CD8-positive, alpha-beta memory T cell (primary cell): ENCODE measurements around the gene SIGLEC1. TPM values are rescaled to one million over a fixed set of nuclear protein-coding genes. Genes with fewer than 3 reads are reported as not detected.
A peak's percentile ranks its signal among the peaks of the same experiment; 100 is the strongest.

Experiments used
- CTCF ChIA-PET: fragments of 350-600 bp; sonication (Branson Sonifier 250); formaldehyde crosslinking; loops from one replicate; lab custom pipeline; 2021; ENCODE audit warnings: antibody characterized with exemption; lab: Charles Lee
- POLR2A ChIA-PET: fragments of 350-600 bp; sonication (Branson Sonifier 250); formaldehyde crosslinking; loops from one replicate; lab custom pipeline; 2021; ENCODE audit warnings: antibody characterized with exemption; lab: Charles Lee
- DNase-seq, 5 donors: peaks; one replicate each; pipeline versions ENCODE4 v3.0.0 to v3.0.0-alpha.2; 2020 to 2022; ENCODE audit warnings: mixed read lengths in 1 of 5
- H3K27ac ChIP-seq: one replicate; pipeline ENCODE4 v1.7.0; 2013; ENCODE audit warnings: low read depth, mild to moderate bottlenecking, low read length, moderate library complexity
- H3K27me3 ChIP-seq: 2 replicates; pipeline ENCODE4 v1.7.0; 2013; ENCODE audit warnings: low read length, mild to moderate bottlenecking; ENCODE audit not compliant: insufficient read depth, poor library complexity, severe bottlenecking
- H3K36me3 ChIP-seq: 2 replicates; pipeline ENCODE4 v1.7.0; 2013; ENCODE audit warnings: mild to moderate bottlenecking, low read length, moderate library complexity; ENCODE audit not compliant: insufficient read depth
- H3K4me1 ChIP-seq: 2 replicates; pipeline ENCODE4 v1.7.0; 2013; ENCODE audit warnings: mild to moderate bottlenecking, low read length, moderate library complexity; ENCODE audit not compliant: insufficient read depth
- H3K4me3 ChIP-seq: 2 replicates; pipeline ENCODE4 v1.7.0; 2013; ENCODE audit warnings: mild to moderate bottlenecking, low read length
- H3K9me3 ChIP-seq: 2 replicates; pipeline ENCODE4 v1.7.0; 2013; ENCODE audit warnings: mild to moderate bottlenecking, low read length
- H3K27ac Mint-ChIP-seq, 8 donors: one replicate each; pipeline ENCODE4 v1.8.0; 2020 to 2021; ENCODE audit warnings: mixed read lengths in 8 of 8, mild to moderate bottlenecking in 6 of 8, inconsistent platforms in 3 of 8, moderate library complexity in 3 of 8
- H3K27me3 Mint-ChIP-seq, 2 donors: one replicate each; pipeline ENCODE4 v1.8.0; 2020 to 2021; ENCODE audit warnings: mixed read lengths in 2 of 2, mild to moderate bottlenecking in 1 of 2, moderate library complexity in 1 of 2
- H3K36me3 Mint-ChIP-seq, 3 donors: one replicate each; pipeline ENCODE4 v1.8.0; 2020 to 2021; ENCODE audit warnings: mixed read lengths in 3 of 3, inconsistent platforms in 1 of 3, mild to moderate bottlenecking in 1 of 3
- H3K4me1 Mint-ChIP-seq, 3 donors: one replicate each; pipeline ENCODE4 v1.8.0; 2020 to 2021; ENCODE audit warnings: mixed read lengths in 3 of 3, inconsistent platforms in 1 of 3, mild to moderate bottlenecking in 1 of 3
- H3K4me3 Mint-ChIP-seq, 7 donors: one replicate each; pipeline ENCODE4 v1.8.0; 2020 to 2021; ENCODE audit warnings: mixed read lengths in 7 of 7, mild to moderate bottlenecking in 6 of 7, moderate library complexity in 4 of 7, inconsistent platforms in 2 of 7
- H3K9me3 Mint-ChIP-seq, 5 donors: one replicate each; pipeline ENCODE4 v1.8.0; 2020 to 2022; ENCODE audit warnings: mixed read lengths in 5 of 5, mild to moderate bottlenecking in 3 of 5, moderate library complexity in 2 of 5, inconsistent platforms in 1 of 5
- polyA plus RNA-seq: library from polyadenylated mRNA; unstranded; fragments of 300-500 nt; fragmentation: Illumina TruSeq; gene quantifications from one replicate; pipeline ENCODE4 v1.2.3, GENCODE V29; 2021
- total RNA-seq, 2 experiments: library from RNA; stranded (reverse); gene quantifications; one replicate each; pipeline ENCODE4 v1.2.3, GENCODE V29; 2021

Gene SIGLEC1
- total and polyA plus RNA-seq, 3 experiments from 2014 or later, result 0.18 to 0.24 TPM; not detected in 1

- H3K27me3 ChIP-seq, result no peaks in the 10 kb centered on the region
- no peaks in the 10 kb centered on the region for H3K36me3 ChIP-seq
- no peak overlapping the region for H3K4me3 ChIP-seq
- no peak overlapping the region for H3K27ac ChIP-seq
- POLR2A ChIA-PET, result interaction anchor here (1.2 kb wide), 1 partner anchor 13 kb away, joined by 6 read pairs; the partner anchor contains the start of gene ADISSP
- H3K27me3 Mint-ChIP-seq, result no peaks in the 10 kb centered on the region
- CTCF ChIA-PET, result interaction anchor here (1.1 to 3.7 kb wide), 4 partner anchors 13 to 100 kb away, joined by 3 to 16 read pairs (median 6); partner anchors contain the start of gene ADISSP
- no peak for DNase-seq
- H3K4me3 Mint-ChIP-seq, result no peak overlapping the region
- no peaks in the 10 kb centered on the region for H3K9me3 Mint-ChIP-seq
- no peaks in the 10 kb centered on the region for H3K4me1 ChIP-seq
- H3K4me1 Mint-ChIP-seq, result peaks cover 6 to 18% (median 11%) of the 10 kb centered on the region in 3 donors
- H3K27ac Mint-ChIP-seq, result peak overlapping the region in 2 of 8 donors; percentile 26 to 68
- no peaks in the 10 kb centered on the region for H3K9me3 ChIP-seq
- H3K36me3 Mint-ChIP-seq, result peaks cover 0 to 27% (median 6%) of the 10 kb centered on the region in 3 donors
Measured at GRCh38 chr20:3755269-3755668, 42.9 kb upstream of the SIGLEC1 start.

DNA sequence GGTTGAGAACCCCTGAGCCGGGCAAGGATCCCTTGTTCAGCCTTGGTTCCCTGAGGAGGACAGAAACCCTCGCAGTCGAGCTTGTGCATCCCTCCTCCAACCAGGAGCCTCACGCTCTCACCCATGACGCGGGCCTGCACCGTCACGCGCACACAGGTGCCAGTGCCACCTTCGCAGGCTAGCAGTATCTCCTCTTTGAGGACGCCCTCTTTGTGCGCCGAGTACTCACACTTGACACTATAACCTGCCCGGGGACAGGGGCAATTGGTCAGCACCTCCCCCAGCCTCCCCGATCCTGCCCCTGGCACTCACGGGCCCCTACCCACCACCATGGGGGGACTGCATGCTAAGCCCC lies 41.9 kb upstream of the SIGLEC1 start:
- Histone ChIP-seq H3K4me1 (no peaks in the 10 kb centered on the region), H3K27ac (no peak overlapping the region), H3K36me3 (no peaks in the 10 kb centered on the region), H3K27me3 (no peaks in the 10 kb centered on the region), H3K9me3 (no peaks in the 10 kb centered on the region), H3K4me3 (no peak overlapping the region)
- Mint-ChIP-seq H3K27ac (no peak overlapping the region), H3K9me3 (no peaks in the 10 kb centered on the region), H3K36me3 (peaks cover 0 to 24% (median 6%) of the 10 kb centered on the region in 3 donors), H3K27me3 (no peaks in the 10 kb centered on the region), H3K4me3 (no peak overlapping the region), H3K4me1 (peaks cover 6 to 18% (median 11%) of the 10 kb centered on the region in 3 donors)
- POLR2A ChIA-PET, result interaction anchor here (1.2 kb wide), 1 partner anchor 14 kb away, joined by 6 read pairs; the partner anchor contains the start of gene ADISSP
- CTCF ChIA-PET, result interaction anchor here (0.7 to 2.2 kb wide), 4 partner anchors 15 to 338 kb away, joined by 3 to 7 read pairs (median 5); partner anchors contain the start of gene CENPB
- no peak for DNase-seq

GRCh38 chr20:3753501-3754275 lies 41.3 kb upstream of the SIGLEC1 start:
- no peaks in the 10 kb centered on the region for H3K27me3 ChIP-seq

GRCh38 chr20:3753098-3753497 lies 40.7 kb upstream of the SIGLEC1 start:
- Histone ChIP-seq H3K4me1 (no peaks in the 10 kb centered on the region), H3K4me3 (no peak overlapping the region), H3K36me3 (no peaks in the 10 kb centered on the region), H3K9me3 (no peaks in the 10 kb centered on the region), H3K27ac (no peak overlapping the region), H3K27me3 (no peaks in the 10 kb centered on the region)
- peak; percentile 42 to 65 (median 46) for DNase-seq
- POLR2A ChIA-PET, result interaction anchor here (0.5 to 0.9 kb wide), 2 partner anchors 36 to 331 kb away, joined by 3 to 4 read pairs; no protein-coding TSS in a partner anchor
- CTCF ChIA-PET, result interaction anchor here (0.7 to 2.2 kb wide), 14 partner anchors 8 to 340 kb away, joined by 3 to 14 read pairs (median 4); partner anchors contain the start of genes ADISSP, AP5S1 and CENPB
- peaks cover 0 to 4% of the 10 kb centered on the region in 2 donors for H3K27me3 Mint-ChIP-seq
- H3K27ac Mint-ChIP-seq, result peak overlapping the region in 2 of 8 donors; percentile 4 to 66
- peaks cover 0 to 19% (median 5%) of the 10 kb centered on the region in 3 donors for H3K36me3 Mint-ChIP-seq
- H3K4me3 Mint-ChIP-seq, result no peak overlapping the region
- no peaks in the 10 kb centered on the region for H3K9me3 Mint-ChIP-seq
- peaks cover 6 to 18% (median 11%) of the 10 kb centered on the region in 3 donors for H3K4me1 Mint-ChIP-seq

More at GRCh38 chr20:3753501-3754275, 41.3 kb upstream of the SIGLEC1 start:
- Histone ChIP-seq H3K27ac (no peak overlapping the region), H3K9me3 (no peaks in the 10 kb centered on the region), H3K36me3 (no peaks in the 10 kb centered on the region), H3K4me1 (no peaks in the 10 kb centered on the region), H3K4me3 (no peak overlapping the region)
- CTCF ChIA-PET, result interaction anchor here (1.0 to 2.2 kb wide), 14 partner anchors 9 to 339 kb away, joined by 3 to 14 read pairs (median 4); partner anchors contain the start of genes ADISSP, AP5S1 and CENPB
- H3K36me3 Mint-ChIP-seq, result peaks cover 0 to 24% (median 6%) of the 10 kb centered on the region in 3 donors
- peaks cover 6 to 18% (median 11%) of the 10 kb centered on the region in 3 donors for H3K4me1 Mint-ChIP-seq
- peak overlapping the region in 1 of 7 donors; percentile 24 for H3K4me3 Mint-ChIP-seq
- H3K27ac Mint-ChIP-seq, result peak overlapping the region in 1 of 8 donors; percentile 4
- POLR2A ChIA-PET, result interaction anchor here (0.9 kb wide), 1 partner anchor 331 kb away, joined by 4 read pairs; no protein-coding TSS in a partner anchor
- H3K27me3 Mint-ChIP-seq, result peaks cover 0 to 2% of the 10 kb centered on the region in 2 donors
- no peak for DNase-seq
- H3K9me3 Mint-ChIP-seq, result no peaks in the 10 kb centered on the region

GRCh38 chr20:3752386-3752759 lies 40.0 kb upstream of the SIGLEC1 start:
- H3K27ac ChIP-seq, result no peak overlapping the region
- ChIA-PET POLR2A (no interaction called here), CTCF (interaction anchor here (0.7 to 2.2 kb wide), 12 partner anchors 8 to 341 kb away, joined by 3 to 14 read pairs (median 4); partner anchors contain the start of genes ADISSP and CENPB)
- no peaks in the 10 kb centered on the region for H3K36me3 ChIP-seq
- Mint-ChIP-seq H3K27me3 (peaks cover 4 to 9% of the 10 kb centered on the region in 2 donors), H3K4me1 (peaks cover 6 to 18% (median 11%) of the 10 kb centered on the region in 3 donors), H3K4me3 (peak overlapping the region in 6 of 7 donors; percentile 26 to 80 (median 65)), H3K9me3 (no peaks in the 10 kb centered on the region), H3K36me3 (peaks cover 0 to 14% (median 3%) of the 10 kb centered on the region in 3 donors), H3K27ac (peak overlapping the region in 3 of 8 donors; percentile 74 to 88 (median 78))
- H3K27me3 ChIP-seq, result no peaks in the 10 kb centered on the region
- no peak for DNase-seq
- H3K4me3 ChIP-seq, result no peak overlapping the region
- no peaks in the 10 kb centered on the region for H3K4me1 ChIP-seq
- H3K9me3 ChIP-seq, result no peaks in the 10 kb centered on the region

DNA sequence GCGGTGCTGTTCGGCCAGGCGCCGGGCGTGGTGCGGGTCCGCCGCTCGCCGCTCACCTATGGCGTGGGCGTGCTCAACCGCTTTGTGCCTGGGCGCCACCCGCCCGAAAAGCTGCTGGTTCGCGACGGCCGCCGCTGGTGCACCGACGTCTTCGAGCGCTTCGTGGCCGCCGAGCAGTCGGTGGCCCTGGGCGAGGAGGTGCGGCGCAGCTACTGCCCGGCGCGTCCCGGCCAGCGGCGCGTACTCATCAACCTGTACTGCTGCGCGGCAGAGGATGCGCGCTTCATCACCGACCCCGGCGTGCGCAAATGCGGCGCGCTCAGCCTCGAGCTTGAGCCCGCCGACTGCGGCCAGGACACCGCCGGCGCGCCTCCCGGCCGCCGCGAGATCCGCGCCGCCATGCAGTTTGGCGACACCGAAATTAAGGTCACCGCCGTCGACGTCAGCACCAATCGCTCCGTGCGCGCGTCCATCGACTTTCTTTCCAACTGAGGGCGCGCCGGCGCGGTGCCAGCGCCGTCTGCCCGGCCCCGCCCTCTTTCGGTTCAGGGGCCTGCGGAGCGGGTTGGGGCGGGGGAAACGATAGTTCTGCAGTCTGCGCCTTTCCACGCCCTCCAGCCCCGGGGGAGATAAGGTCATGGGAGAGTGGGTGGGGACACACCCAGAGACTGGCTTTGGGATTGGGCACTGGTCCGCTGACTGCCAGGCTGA lies 39.4 kb upstream of the SIGLEC1 start:
- peaks cover 6 to 18% (median 11%) of the 10 kb centered on the region in 3 donors for H3K4me1 Mint-ChIP-seq
- peak; percentile 35 to 61 (median 49) for DNase-seq
- Histone ChIP-seq H3K4me3 (no peak overlapping the region), H3K27me3 (no peaks in the 10 kb centered on the region), H3K4me1 (no peaks in the 10 kb centered on the region), H3K36me3 (no peaks in the 10 kb centered on the region), H3K9me3 (no peaks in the 10 kb centered on the region), H3K27ac (no peak overlapping the region)
- POLR2A ChIA-PET, result no interaction called here
- H3K9me3 Mint-ChIP-seq, result no peaks in the 10 kb centered on the region
- H3K27ac Mint-ChIP-seq, result peak overlapping the region in 2 of 8 donors; percentile 78 to 88
- peaks cover 4 to 14% of the 10 kb centered on the region in 2 donors for H3K27me3 Mint-ChIP-seq
- CTCF ChIA-PET, result interaction anchor here (0.8 to 2.2 kb wide), 7 partner anchors 16 to 334 kb away, joined by 3 to 14 read pairs (median 5); partner anchors contain the start of genes ADISSP, AP5S1 and CENPB
- H3K4me3 Mint-ChIP-seq, result peak overlapping the region in 5 of 7 donors; percentile 26 to 80 (median 73)
- peaks cover 0 to 12% (median 3%) of the 10 kb centered on the region in 3 donors for H3K36me3 Mint-ChIP-seq

DNA sequence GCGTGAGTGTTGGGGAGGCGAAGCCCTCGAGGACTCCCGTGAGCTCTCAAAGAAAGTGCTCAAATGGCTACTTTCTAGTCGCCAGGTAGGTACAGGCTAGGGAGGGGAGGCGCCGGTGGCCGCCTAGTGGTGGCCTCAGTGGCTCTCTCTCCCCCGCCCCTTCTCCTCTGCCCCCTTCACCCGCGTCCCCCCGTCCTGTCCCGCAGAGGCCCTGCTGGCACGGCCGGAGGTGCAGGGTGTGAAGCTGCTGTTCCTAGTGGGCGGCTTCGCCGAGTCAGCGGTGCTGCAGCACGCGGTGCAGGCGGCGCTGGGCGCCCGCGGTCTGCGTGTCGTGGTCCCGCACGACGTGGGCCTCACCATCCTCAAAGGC lies 38.9 kb upstream of the SIGLEC1 start:
- H3K36me3 Mint-ChIP-seq, result peaks cover 0 to 10% (median 2%) of the 10 kb centered on the region in 3 donors
- H3K4me1 Mint-ChIP-seq, result peaks cover 6 to 18% (median 11%) of the 10 kb centered on the region in 3 donors
- no peaks in the 10 kb centered on the region for H3K36me3 ChIP-seq
- peak overlapping the region in 2 of 7 donors; percentile 39 to 61 for H3K4me3 Mint-ChIP-seq
- no peaks in the 10 kb centered on the region for H3K9me3 Mint-ChIP-seq
- CTCF ChIA-PET, result interaction anchor here (0.8 to 2.2 kb wide), 6 partner anchors 16 to 334 kb away, joined by 3 to 7 read pairs (median 4); partner anchors contain the start of genes ADISSP and AP5S1
- H3K27ac Mint-ChIP-seq, result no peak overlapping the region
- no peaks in the 10 kb centered on the region for H3K4me1 ChIP-seq
- H3K4me3 ChIP-seq, result no peak overlapping the region
- no peak overlapping the region for H3K27ac ChIP-seq
- no peak for DNase-seq
- POLR2A ChIA-PET, result no interaction called here
- no peaks in the 10 kb centered on the region for H3K9me3 ChIP-seq
- H3K27me3 ChIP-seq, result no peaks in the 10 kb centered on the region
- peaks cover 4 to 18% of the 10 kb centered on the region in 2 donors for H3K27me3 Mint-ChIP-seq
